ENCODE data around the gene QRFPR.
"Not testable (repeated sequence)": the region's sequence is repeated elsewhere in the genome, so short reads cannot be mapped to it uniquely, and the experiment has no call there.

DNA sequence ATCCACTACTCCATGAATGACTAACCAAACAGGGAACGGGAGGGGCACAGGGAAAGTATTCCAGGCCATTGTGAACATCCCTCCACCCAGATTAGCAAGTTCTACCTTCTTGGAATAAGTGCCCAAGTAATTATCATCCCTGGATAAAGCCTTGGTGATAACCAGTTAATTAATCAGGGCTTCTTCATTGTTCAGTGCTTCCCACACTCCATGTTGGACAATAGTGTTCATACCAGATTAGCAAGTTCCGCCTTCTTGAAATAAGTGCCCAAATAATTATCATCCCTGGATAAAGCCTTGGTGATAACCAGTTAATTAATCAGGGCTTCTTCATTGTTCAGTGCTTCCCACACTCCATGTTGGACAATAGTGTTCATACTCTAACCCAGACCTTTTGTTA lies 67.4 kb downstream of the QRFPR start:
- TF ChIP-seq, protein P1, sequence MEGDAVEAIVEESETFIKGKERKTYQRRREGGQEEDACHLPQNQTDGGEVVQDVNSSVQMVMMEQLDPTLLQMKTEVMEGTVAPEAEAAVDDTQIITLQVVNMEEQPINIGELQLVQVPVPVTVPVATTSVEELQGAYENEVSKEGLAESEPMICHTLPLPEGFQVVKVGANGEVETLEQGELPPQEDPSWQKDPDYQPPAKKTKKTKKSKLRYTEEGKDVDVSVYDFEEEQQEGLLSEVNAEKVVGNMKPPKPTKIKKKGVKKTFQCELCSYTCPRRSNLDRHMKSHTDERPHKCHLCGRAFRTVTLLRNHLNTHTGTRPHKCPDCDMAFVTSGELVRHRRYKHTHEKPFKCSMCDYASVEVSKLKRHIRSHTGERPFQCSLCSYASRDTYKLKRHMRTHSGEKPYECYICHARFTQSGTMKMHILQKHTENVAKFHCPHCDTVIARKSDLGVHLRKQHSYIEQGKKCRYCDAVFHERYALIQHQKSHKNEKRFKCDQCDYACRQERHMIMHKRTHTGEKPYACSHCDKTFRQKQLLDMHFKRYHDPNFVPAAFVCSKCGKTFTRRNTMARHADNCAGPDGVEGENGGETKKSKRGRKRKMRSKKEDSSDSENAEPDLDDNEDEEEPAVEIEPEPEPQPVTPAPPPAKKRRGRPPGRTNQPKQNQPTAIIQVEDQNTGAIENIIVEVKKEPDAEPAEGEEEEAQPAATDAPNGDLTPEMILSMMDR (conservative IDR thresholded peaks at IDR 0.05): not testable (repeated sequence)
- TF ChIP-seq ZFX (IDR thresholded peaks at IDR 0.05): not testable (repeated sequence)

All from C4-2B (cell line).